IPS DF 4.7 (cell line): ENCODE results near the gene PPP1R3C.

Experiments
- DNase-seq: peaks from one replicate; pipeline ENCODE4 v3.0.0-alpha.2; 2013; ENCODE audit warnings: low spot score; ENCODE audit errors: extremely low read depth

Gene PPP1R3C

DNA sequence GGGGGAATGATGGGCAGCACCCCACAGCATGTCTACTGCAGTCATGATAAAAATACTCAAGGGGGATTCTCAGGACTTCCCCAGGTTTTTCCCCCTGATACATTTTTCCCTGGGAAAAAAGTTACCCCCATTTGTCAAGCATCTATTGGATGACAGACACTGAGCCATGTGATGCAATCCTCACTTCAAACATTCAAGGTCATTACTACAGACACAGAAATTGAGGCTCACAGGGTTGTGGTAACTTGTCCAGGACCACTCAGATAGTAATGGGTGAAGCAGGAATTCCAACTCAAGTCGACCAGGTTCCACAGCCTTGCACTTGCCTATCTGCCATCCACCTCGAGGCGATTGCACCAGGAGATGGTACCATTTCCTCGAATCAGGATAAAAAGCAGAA, 31.7 kb downstream of the PPP1R3C start:
- DNase-seq: no peak

DNA sequence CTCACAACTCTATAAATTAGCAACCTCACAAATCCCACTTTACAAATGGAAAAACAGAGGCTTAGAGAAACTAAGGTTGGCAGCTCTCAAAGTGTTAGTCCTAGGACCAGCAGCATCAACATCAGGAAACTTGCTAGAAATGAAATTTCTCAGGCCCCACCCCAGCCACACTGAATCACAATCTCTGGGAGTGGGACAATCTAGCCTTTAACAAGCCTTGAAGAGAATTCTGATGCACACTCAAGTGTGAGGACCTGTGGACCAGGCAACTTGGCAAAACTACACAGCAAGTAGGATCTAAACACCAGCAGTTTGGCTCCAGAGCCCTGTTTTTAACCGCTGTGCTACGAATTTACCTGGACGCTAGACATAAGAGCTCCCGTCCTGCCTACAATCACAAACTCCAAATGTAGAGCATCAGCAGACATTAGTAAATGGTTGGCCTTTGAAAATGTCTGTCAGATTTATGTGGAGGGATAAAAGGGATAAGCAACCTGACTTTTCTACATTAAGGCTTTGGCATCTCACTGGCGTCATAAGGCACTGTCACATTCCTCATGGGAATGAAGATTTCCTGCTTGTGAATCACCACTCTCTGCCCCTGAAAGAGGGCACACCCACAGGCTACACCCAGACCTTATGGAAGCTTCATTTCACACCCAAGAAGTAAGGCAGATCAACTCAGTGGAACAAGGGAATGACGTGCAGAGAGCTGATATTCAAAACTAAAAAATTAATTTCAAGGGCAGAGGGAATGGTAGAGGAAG, 34.5 kb downstream of the PPP1R3C start:
- DNase-seq: no peak

DNA sequence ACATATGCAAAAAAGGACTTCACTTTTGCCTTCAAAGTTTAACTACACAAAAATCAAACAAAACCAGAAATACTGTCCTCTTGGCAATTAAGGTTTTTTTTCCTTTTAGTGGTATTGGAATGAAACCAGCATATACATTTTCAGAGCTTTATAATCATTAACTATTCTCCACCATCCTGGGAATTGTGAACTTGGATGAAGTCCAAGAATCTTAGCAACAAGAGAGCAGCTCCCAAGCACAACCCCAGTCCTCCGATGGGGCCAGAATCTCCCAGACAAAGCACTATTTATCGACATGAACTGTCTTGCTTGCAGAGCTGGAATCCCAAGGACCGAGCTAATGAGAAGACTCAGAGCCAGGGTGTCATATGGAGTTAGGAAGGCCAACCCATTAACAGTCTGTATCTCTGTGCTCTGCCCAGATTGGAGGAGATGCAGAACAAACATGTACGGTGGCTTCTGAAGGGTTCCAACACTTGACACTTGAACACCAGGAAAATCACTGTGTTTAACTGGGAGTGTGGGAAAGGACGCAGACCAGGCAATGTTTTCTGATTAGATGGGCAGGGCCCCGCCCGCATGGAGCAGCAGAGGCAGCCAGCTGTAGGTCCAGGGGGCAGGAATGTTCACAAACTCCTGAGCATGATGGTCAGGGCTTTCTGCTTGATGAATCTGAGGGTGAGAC, 35.5 kb downstream of the PPP1R3C start:
- no peak for DNase-seq

DNA sequence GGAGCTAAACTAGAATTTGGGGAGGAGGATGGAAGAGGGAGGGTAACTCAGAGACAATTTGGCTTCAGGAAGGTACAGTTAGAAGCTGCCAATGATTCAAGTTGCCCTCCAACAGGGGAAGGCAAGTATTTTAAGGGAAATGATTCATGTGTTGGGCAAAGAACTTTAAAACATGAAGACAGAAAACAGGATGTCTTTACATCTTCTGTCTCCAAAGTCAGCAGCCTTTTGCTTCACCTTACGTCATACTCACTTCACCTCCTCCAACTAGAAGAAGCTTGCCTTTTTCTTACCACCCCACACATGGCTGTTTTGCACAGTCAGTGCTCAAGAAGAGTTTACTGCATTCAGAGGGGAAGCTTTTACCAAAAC, 36.1 kb downstream of the PPP1R3C start:
- DNase-seq: no peak

DNA sequence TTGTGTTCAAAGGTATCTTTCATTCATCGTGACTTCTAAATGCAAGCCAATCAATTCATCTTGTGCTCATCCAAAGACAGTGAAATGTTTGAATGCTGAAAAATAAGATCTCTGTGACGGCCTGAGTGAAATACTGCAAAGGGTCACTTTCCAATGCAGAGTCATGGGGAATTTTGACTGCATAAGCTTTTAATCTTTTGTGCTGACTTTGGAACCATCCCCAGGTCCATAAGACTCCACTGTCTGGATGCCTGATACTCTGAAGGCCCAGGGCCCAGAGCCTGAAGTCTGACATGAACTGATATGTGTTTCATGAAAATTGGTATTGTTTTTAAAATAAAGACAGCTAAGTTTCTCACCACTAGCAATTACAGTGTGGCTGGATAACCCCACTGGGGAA, 39.0 kb downstream of the PPP1R3C start:
- DNase-seq: no peak

DNA sequence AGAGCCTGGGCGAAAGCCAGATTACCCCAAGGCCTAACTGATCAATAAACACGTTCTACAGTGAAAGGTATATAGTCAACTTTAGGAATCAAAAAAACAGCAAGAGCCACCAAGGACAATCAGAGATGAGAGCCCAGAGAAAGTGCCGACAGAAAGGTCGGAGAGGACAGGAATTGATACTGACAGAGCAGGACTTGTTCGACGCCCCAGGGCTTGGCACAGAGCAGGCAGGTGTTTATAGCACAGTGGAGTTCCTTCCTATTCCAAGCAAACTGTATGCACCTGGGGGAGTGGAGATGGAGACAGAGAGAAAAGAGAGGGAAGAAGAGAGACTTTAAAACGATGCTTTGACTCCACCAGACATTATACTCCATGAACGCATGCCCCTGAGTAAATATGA, 39.5 kb downstream of the PPP1R3C start:
- no peak for DNase-seq

DNA sequence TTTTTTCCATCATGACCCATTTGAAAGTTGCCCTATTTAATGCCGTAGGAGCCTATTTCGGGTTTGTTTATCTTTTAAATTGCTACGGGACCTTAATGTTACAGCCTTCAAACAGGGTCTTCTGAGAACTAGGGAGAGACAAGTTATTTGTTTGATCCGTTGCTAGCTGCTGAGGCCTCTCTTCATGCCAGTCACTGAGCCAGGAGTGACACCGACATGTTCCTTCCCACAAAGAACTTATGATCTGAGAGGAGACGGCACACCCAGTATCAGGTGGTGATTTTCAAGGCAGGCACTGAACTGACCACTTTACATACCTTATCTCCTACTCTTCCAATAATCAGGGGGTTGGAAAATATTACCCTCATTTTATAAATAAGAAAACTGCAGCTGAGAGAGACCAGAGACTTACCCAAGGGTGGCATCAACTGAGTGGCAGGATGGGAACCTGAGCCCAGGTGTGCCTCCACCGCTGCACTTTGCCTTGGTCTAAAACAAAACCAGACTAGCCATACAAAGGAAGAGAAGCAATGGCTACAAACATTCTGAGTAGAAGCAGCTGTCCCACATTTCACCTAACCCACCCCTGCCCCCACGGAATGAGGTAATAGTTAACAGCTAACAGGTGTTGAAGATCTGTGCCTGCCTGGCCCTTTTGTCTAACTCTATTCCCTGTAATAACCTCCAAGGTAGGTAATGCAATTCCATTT, 40.5 kb downstream of the PPP1R3C start:
- DNase-seq: no peak

DNA sequence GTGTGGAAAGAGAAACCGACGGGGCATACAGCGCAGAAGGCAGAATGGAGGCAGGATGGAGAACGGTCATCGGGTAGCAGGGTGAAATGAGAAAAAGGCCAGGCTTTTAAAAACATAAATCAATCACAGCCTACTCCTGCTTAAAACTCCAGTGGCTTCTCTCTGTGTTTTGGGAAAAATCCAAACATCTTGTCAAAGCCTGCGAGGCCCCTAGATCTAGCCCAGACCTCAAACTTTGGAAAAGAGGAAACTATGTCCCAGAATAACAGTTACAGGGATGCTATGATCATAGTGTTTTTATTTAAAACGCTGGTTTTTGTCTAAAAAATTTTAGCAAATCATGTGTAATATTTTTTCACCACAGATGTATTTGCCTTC, 41.1 kb downstream of the PPP1R3C start:
- no peak for DNase-seq

DNA sequence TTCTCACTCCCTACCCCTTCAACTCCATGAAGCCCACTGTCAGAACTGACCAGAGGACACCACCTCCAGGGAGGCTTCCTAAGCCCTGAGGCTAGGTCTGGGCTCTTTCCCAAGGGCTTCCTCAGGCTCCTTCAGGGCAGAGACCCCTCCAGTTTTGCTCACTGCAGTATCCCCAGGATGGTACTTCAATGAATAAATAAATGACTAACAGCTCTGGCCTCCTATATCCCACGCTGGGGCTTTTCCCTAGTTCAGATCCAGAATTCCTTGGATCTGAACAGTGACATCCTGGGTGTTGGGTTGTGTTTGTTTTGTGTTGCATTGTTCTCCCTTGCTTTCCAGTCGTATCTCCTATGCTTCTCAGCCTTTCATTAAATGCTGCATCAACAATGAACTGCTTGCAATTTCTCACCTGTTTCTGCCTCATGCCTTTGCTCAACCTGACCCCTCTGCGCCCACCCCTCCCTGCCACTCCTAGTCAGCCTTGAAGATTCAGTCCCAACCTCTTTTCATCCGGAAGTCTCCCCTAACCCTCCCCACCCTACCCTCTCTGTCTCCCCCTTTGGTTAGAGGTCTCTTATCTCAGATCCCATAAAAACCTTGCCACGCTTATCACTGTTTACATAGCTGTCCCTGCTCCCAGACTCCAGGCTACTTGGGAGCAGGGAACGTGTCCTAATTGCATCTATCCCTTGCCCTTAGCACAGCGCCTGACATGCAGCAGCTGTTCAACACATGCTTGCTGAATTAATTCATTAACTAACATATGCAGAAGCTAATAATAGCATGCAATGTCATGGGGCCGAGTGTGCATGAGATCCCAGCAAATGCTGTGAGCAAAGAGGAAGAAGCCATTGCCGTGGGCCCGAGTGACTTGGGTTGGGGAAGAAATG, 41.7 kb downstream of the PPP1R3C start:
- no peak for DNase-seq

DNA sequence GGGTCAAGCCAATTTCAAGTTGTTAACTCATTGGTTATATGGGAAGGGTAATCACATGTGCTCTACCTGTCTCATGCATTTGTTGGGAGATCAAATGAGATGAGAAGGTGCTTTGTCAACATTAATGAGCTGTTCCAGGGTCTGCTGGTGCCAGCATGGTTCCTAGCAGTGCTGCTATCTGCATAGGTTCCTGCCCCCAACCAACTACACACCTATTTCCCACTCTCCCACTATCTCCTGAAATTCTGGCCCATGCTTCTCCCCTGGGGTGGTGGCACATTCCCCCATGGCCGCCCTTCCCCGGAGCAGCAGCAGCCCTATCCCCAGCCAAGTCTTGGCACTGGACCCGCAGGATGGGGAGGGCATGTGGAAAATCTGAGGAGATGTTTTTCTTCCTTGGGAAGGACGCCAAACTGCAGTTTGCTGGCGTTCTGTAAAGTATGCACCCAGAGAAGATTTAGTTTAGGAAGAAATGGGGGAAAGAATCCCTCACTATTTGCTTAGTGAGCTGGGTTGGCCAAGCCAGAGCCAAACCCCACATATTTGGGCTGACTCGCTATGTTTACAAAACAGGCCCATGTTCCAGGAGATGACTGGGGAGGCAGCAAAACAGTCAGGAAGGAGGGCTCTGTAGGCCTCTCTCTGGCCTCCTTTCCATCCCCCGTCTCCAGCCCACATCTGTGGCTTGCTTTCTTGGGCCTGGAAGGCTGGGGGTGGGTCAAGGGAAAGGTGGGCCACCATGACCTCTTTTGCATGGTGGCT, 42.5 kb downstream of the PPP1R3C start:
- no peak for DNase-seq

DNA sequence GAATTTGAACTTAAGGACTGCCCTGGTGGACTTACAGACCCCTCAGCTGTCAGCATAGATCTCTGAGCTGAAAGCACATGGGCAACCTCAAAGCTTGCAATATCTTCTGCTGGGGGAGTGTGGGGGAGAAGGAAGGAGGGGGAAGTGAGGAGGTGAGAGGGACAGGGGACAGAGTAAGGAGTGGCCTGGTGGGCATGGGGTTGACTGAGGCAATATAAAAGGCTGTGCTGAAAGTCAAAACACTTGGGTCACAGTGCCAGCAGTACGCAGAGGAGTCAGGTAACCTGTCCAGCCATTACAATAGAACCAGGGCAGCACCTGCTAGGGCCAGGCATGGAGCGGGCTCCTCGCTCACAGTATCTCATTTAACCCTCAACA, 43.2 kb downstream of the PPP1R3C start:
- no peak for DNase-seq

DNA sequence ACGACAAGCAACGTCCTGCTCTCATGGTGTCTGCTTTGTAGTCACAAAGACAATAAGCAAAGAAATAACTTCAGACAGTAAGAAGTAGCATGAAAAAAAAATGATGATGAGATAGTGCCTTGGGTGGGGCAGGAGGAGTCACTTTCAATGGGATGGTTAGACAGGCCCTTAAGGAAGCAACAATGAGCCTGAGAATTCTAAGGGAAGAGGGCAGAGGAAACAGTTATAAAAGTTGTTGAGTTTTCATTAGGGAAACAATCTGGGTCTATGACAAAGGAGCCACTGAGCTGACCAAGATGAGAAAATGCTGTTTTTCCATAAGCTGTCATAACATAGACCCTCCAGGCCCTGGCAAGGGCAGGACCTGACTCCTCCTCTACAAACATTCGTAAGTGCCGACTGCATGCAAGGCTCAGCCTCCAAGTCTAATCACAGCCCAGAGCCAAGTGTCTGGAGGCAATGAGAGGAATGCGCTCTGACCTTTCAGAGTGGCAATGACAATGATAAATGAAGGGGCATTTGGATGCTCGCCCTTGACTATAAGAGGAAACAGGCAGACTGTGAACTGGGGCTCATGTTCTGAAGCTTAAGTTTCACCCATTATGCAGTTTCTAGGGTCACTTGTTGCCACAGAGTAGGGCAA, 43.7 kb downstream of the PPP1R3C start:
- no peak for DNase-seq

DNA sequence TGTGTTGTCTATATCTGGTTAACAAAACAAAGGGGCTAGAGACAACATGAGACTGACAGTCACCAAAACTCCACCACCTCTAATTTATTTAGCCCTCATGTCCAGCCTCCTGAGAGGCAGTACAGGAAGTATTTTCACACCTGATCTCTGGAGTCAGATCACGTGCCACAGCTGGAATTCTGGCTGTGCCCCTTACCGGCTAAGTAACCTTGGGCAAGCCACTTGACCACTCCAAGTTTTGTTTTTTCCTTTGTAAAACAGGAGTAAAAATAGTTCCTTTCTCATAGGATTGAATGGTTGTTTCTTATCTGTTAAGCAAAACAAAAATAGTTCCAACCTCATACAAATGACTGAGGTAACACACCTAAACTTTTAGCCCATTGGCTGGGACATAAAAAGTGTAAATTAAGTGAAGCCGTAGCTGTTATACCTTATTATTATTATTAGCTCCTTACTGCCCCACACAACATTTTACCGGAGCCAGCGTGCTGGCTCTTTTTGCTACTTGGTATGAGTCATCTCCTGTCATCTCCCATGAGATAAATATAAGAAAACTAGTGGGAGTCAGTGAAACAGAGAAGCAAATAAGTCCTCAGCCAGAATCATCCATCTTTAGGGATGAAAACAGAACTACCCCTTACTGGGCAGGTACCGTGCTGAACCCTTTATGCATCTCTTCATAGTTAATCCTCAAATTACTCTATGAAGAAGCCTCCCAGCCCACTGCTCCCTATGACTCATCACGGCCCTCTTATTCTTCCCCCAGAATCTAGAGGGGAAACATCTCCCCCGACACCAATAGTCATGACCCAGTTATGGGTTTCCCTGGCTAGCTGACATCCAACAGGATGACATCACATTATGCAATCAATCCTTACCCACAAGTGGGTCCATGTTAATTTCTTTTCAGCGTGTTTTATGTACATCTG, 44.9 kb downstream of the PPP1R3C start:
- DNase-seq: no peak

DNA sequence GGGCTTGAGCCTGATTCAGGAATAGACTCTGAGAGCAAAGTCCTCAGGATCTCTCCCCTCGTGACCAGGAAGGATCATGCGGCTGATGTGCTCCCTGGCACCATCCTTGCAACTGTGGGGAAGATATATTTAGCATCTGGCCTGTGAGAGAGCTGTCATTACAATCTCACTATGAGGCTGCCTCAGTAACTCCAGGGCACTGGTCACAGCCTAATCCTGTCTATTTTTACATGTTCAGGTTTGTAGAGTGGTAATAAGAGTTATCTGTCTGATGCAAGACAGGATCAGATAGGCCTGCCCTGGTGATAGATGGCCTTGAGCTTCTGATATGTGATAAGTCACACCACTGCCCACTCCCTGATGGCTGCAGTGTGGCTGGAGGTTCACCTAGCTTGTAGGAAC, 50.7 kb downstream of the PPP1R3C start:
- no peak for DNase-seq

DNA sequence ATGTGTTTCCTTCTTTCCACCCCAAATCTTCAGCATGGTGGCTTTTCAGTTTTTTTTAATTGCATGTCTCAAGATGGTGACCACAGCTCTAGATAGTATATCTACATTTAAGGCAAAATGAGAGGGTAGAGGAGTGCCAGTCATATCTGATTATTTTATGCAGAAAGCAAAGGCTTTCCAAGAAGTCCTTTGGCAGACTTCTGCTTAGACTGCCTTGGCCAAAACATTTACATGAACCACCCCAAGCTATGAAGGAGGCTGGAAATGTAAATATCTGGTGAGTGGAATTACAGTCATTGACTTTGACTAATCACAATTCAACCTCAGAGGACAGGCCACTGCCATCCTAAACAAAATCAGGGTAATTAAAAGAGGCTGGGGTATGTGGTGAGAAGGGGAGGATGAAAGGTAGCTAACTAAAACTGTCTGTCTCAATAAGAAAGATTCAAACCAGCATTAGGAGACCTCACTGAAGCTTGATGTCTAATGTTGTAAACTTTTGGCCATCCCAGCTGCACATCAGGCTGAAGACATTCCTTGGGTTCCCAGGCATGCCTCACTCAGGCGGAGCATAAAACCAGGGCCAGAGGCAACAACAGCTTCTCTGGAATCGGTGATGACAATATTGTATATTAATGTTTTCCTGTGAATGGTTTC, 53.4 kb downstream of the PPP1R3C start:
- DNase-seq: no peak
